NCI-H446 (cell line): Measurements from ENCODE around the gene KIF11.
A peak's percentile ranks its signal among the peaks of the same experiment; 100 is the strongest.

ENCODE experiments used
- DNase-seq, 2 experiments: peaks; one replicate each; lab custom pipeline; 2025; lab: John Stamatoyannopoulos, UW

The KIF11 gene

GRCh38 chr10:92678206-92678605 lies 85.3 kb downstream of the KIF11 start:
- no peak for DNase-seq

- DNase-seq = no peak
Measured at GRCh38 chr10:92681306-92681834, 88.4 kb downstream of the KIF11 start.

- no peak for DNase-seq
Measured at GRCh38 chr10:92688573-92688926, 95.6 kb downstream of the KIF11 start.

- no peak for DNase-seq
Measured at GRCh38 chr10:92688927-92689662, 96.2 kb downstream of the KIF11 start.

- peak in 1 of 2 experiments; percentile 59 for DNase-seq
Measured at GRCh38 chr10:92689663-92690210, 96.8 kb downstream of the KIF11 start, which contains the start of gene HHEX. HHEX (plus strand) TSS chr10:92689955; CDS start chr10:92689987, 32 bp downstream.

GRCh38 chr10:92690211-92690914 lies 97.4 kb downstream of the KIF11 start:
- no peak for DNase-seq

- no peak for DNase-seq
Measured at GRCh38 chr10:92690915-92691590, 98.1 kb downstream of the KIF11 start.

GRCh38 chr10:92691591-92692079 lies 98.7 kb downstream of the KIF11 start:
- no peak for DNase-seq

- no peak for DNase-seq
Measured at GRCh38 chr10:92692080-92692671, 99.2 kb downstream of the KIF11 start.

- no peak for DNase-seq
Measured at GRCh38 chr10:92692697-92693533, 100.0 kb downstream of the KIF11 start.

GRCh38 chr10:92693534-92693893 lies 100.6 kb downstream of the KIF11 start:
- DNase-seq = no peak

- DNase-seq = no peak
Measured at GRCh38 chr10:92695679-92696605, 103.0 kb downstream of the KIF11 start.

GRCh38 chr10:92696606-92697383 lies 103.9 kb downstream of the KIF11 start:
- DNase-seq = no peak

- DNase-seq = no peak
Measured at GRCh38 chr10:92697663-92698511, 105.0 kb downstream of the KIF11 start.

- DNase-seq = no peak
Measured at GRCh38 chr10:92699193-92699517, 106.2 kb downstream of the KIF11 start.

GRCh38 chr10:92699518-92700381 lies 106.8 kb downstream of the KIF11 start:
- DNase-seq = no peak

- DNase-seq = no peak
Measured at GRCh38 chr10:92702301-92702916, 109.5 kb downstream of the KIF11 start.
